ENCODE measurements around the gene PLCG2. TPM values are rescaled to one million over a fixed set of nuclear protein-coding genes. Genes with fewer than 3 reads are reported as not detected.

PLCG2 gene
- polyA plus RNA-seq, 3 donors from 2014 or later, result 24.4 to 91.6 (median 46.4) TPM

DNA sequence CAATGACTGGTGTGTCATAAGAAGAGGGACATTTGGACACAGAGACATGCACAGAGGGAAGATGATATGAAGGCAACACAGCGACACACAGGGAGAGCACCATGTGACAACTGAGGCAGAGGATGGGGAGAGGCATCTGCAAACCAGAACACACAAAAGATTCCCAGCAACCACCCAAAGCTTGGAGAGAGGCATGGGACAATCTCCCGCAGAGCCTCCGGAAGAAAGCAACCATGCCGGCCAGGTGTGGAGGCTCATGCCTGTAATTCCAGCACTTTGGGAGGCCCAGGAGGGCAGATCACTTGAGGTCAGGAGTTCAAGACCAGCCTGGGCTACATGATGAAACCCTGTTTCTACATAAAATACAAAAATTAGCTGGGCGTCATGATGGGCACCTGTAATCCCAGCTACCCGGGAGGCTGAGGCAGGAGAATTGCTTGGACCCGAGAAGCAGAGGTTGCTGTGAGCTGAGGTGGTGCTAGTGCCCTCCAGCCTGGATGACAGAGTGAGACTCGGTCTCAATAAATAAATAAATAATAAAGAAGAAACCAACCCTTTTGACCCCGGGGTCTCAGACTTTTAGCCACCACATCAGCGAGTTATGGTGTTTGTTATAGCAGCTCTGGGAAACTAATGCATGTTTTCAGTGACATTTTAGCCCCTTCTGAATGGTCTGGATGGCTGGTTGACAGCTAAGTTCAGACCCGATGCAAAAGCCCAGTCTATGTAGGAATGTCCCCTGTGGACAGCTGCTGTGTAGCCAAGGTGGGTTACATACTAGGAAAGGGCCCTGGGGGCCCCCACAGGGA, 13.8 kb upstream of the PLCG2 start:
- H3K4me3 Mint-ChIP-seq, result no peak overlapping the region
- H3K36me3 Mint-ChIP-seq, result no peaks in the 10 kb centered on the region
- peaks cover 0 to 6% (median 0%) of the 10 kb centered on the region in 3 donors for H3K27me3 Mint-ChIP-seq (ENCODE audit: low read depth in 3 of 3)
- peaks cover 12 to 16% of the 10 kb centered on the region in 2 donors for H3K4me1 Mint-ChIP-seq
- H3K9me3 Mint-ChIP-seq, result no peaks in the 10 kb centered on the region
- DNase-seq, result no peak
- peak overlapping the region in 3 of 6 donors; percentile 2 to 67 (median 62) for H3K27ac Mint-ChIP-seq

DNA sequence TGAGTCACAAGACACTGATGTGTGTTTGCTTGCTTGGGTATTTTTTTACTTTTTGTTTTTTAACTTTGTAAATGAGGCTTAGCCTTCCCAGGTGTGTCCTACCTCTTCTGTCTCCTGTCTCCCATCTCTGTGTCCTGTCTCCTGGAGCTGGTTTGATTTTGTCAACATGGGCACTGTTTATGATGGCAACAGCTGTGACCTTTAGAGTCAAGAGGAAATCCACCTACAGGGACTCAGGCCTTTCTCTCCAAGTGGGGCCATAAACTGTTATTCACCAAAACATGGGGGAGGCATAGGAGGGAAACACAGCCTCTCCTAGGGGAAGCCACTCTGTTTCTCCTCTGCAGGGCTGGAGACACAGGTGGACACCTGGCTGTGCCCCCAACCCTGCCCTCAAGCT, 13.1 kb upstream of the PLCG2 start:
- Mint-ChIP-seq H3K27ac (peak overlapping the region in 1 of 6 donors; percentile 28), H3K36me3 (no peaks in the 10 kb centered on the region), H3K4me3 (no peak overlapping the region), H3K9me3 (no peaks in the 10 kb centered on the region), H3K4me1 (peaks cover 19 to 22% of the 10 kb centered on the region in 2 donors), H3K27me3 (ENCODE audit: low read depth in 3 of 3) (peaks cover 0 to 8% (median under 1%) of the 10 kb centered on the region in 3 donors)
- DNase-seq, result no peak

DNA sequence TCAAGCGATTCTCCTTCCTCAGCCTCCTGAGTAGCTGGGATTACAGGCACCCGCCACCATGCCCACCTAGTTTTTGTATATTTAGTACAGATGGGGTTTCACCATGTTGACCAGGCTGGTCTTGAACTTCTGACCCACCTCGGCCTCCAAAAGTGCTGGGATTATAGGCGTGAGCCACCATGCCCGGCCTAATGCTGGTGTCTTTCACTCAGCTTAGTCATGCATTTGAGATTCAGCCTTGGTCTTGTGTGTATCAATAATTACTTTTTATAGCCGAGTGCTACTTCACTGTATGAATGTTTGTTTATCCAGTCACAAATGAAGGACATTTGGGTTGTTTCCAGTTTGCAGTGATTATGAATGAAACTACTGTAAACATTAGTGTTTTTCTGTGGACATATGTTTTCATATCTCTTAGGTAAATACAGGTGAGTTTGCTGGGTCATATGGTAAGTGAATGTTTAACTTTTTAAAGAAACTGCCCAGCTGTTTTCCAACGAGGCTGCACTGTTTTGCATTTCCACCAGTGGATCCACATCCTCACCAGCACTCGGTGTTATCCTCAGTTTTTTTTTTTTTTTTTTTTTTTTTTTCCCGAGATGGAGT, 11.0 kb upstream of the PLCG2 start:
- H3K4me1 Mint-ChIP-seq, result peaks cover 33 to 35% of the 10 kb centered on the region in 2 donors
- no peak overlapping the region for H3K27ac Mint-ChIP-seq
- H3K4me3 Mint-ChIP-seq, result peak overlapping the region in 1 of 5 donors; percentile 21
- no peaks in the 10 kb centered on the region for H3K36me3 Mint-ChIP-seq
- DNase-seq, result no peak
- H3K9me3 Mint-ChIP-seq, result no peaks in the 10 kb centered on the region
- peaks cover 0 to 11% (median 4%) of the 10 kb centered on the region in 3 donors for H3K27me3 Mint-ChIP-seq (ENCODE audit: low read depth in 3 of 3)

DNA sequence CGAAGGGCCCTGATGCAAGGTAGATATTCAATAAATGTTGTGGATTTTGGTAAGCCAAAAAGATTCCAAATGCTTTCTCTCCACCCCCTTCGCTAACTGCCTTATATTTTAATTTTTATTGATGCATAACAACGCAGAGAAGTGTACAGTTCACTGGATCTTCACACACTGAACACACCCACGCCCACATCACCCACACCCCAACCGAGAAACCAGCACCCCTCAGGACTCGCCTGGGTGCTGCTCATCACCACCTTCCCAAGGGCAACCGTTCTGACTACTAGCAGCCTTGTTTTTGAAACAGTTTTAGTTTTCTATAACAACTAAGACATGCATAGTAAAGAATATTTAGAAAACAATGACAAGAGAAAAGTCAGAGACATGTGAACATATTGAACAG, 9.1 kb upstream of the PLCG2 start:
- H3K27ac Mint-ChIP-seq, result peak overlapping the region; percentile 87 to 97 (median 88)
- H3K27me3 Mint-ChIP-seq (ENCODE audit: low read depth in 3 of 3), result peaks cover 0 to 11% (median 4%) of the 10 kb centered on the region in 3 donors
- no peaks in the 10 kb centered on the region for H3K9me3 Mint-ChIP-seq
- H3K4me1 Mint-ChIP-seq, result peaks cover 38 to 44% of the 10 kb centered on the region in 2 donors
- peak overlapping the region; percentile 69 to 77 (median 73) for H3K4me3 Mint-ChIP-seq
- H3K36me3 Mint-ChIP-seq, result no peaks in the 10 kb centered on the region
- peak; percentile 49 to 59 (median 55) for DNase-seq

DNA sequence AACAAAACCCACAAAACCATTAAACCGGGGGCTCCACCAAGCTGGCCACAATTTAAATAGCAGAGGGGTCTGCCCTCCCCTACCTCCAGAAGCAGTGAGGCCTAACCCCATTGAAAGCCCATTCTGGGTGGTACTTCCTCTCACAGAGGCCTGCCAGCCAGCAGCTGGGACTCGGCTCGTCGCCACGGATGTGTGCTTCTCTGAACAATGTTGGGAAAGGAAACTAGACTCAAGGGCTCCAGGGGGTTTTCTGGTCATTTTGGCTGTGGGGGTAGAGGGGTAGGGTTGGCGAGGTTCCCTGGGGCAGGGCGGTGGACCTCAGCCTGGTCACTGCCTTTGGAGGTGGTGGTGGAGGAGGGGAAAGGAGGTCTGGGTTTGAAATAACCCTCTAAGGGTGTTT, 4.7 kb upstream of the PLCG2 start:
- Mint-ChIP-seq H3K27ac (peak overlapping the region in 5 of 6 donors; percentile 45 to 81 (median 78)), H3K9me3 (no peaks in the 10 kb centered on the region), H3K27me3 (ENCODE audit: low read depth in 3 of 3) (peaks cover 7 to 15% (median 11%) of the 10 kb centered on the region in 3 donors), H3K4me1 (peaks cover 38 to 50% of the 10 kb centered on the region in 2 donors), H3K36me3 (no peaks in the 10 kb centered on the region), H3K4me3 (peak overlapping the region in 2 of 5 donors; percentile 17 to 18)
- no peak for DNase-seq

DNA sequence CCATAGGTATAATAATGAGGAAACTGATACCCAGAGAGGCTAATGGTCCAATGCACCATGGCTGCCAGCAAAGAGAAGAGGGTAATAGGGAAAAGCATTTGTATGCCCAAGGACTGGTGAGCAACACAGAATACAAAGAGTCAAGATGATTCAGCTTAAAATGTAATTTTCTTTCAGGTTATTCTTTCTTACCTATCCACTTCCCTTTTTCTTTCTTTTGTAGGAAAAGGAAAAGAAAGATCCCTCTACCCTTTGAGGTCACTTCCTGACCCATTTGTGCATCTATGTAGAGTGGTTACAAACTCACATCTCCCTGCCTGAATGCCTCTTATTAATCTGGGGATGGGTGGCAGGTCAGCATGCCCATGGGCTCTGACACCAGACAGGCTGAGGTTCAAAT, 3.5 kb upstream of the PLCG2 start:
- no peaks in the 10 kb centered on the region for H3K9me3 Mint-ChIP-seq
- H3K36me3 Mint-ChIP-seq, result no peaks in the 10 kb centered on the region
- peaks cover 39 to 49% of the 10 kb centered on the region in 2 donors for H3K4me1 Mint-ChIP-seq
- no peak overlapping the region for H3K4me3 Mint-ChIP-seq
- peak overlapping the region in 3 of 6 donors; percentile 42 to 74 (median 53) for H3K27ac Mint-ChIP-seq
- DNase-seq, result no peak
- peaks cover 13 to 16% (median 16%) of the 10 kb centered on the region in 3 donors for H3K27me3 Mint-ChIP-seq (ENCODE audit: low read depth in 3 of 3)

DNA sequence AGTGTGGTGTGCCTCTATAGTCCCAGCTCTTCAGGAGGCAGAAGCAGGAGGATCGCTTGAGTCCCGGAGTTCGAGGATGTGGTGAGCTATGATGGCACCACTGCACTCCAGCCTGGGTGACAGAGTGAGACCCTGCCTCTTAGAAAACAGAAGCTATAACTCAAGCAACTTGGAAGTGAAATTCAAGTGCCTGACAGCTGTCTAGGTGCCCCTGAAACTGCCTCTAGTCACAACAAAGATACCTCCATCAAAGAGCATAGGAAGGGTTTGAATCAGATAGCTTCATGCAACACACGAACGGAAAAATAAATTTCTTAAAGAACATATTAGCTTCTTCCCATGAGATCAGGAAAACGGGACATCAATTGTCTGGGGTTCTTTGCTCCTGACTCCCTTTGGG, 860 bp upstream of the PLCG2 start:
- DNase-seq, result no peak
- Mint-ChIP-seq H3K27ac (peak overlapping the region; percentile 65 to 80 (median 78)), H3K4me3 (peak overlapping the region; percentile 86 to 90 (median 88)), H3K9me3 (no peaks in the 10 kb centered on the region), H3K4me1 (peaks cover 42 to 57% of the 10 kb centered on the region in 2 donors), H3K36me3 (no peaks in the 10 kb centered on the region), H3K27me3 (ENCODE audit: low read depth in 3 of 3) (peaks cover 9 to 16% (median 13%) of the 10 kb centered on the region in 3 donors)

DNA sequence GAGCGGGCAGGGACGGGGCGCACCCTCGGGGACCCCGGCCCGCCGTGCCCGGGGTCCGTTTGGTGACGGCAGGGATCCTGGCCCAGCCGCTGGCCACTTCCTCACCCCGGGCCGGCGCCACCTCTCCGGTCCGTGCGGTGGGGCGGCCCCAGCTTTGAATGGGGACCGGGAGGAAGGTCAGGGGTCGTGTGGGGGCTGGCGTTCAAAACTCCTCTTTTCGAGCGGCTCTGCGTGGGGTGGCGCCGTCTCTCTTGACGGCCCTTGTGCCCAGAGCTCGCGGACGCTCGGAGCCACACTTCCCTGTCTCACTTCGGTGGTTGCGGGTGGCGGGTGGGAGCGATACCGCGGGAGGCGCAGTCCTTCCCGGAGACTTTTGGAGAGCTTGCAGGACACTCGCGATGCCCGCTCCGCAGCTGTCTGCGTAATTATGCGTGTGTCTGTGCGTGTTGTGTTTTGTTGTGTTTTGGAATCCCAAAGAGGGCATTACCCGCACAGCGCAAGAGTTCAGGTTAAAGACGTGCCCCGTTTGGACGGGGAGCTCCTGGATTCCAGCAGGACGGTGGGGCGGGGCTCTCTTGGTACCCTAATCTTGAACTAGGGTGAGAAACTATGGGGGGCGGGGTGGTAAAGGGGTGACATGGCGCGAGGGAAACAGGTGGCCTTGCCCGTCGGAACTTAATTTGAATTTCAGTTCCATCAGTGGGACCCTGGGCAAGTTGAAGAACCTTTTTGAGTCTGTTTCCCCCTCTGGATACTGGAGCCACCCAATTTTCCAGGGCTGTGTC, 637 bp downstream of the PLCG2 start:
- H3K27ac Mint-ChIP-seq, result peak overlapping the region; percentile 83 to 96 (median 95)
- peaks cover 9 to 18% (median 13%) of the 10 kb centered on the region in 3 donors for H3K27me3 Mint-ChIP-seq (ENCODE audit: low read depth in 3 of 3)
- H3K4me1 Mint-ChIP-seq, result peaks cover 53 to 66% of the 10 kb centered on the region in 2 donors
- H3K4me3 Mint-ChIP-seq, result peak overlapping the region; percentile 96 to 98 (median 98)
- H3K9me3 Mint-ChIP-seq, result no peaks in the 10 kb centered on the region
- H3K36me3 Mint-ChIP-seq, result no peaks in the 10 kb centered on the region
- DNase-seq, result peak; percentile 48 to 59 (median 55)

DNA sequence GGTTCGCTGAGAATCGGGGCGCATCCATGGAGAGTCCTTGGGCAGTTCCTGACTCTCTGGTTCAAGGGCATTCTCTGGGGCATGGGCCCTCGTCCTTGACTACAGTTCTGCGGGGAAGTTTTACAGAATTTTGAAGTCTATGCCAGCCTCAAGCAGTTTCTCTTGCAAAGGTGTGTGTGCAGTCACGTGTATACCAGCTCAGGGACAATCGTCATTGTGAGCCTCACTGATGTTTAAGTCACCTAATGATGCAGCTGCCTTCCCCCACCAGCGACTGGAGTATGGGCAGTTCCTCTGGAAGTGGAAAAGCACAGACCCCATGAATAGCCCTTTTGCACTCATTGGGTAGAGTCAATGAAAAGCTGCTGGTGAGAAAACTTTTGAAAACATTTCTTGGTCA, 1.3 kb downstream of the PLCG2 start:
- Mint-ChIP-seq H3K36me3 (no peaks in the 10 kb centered on the region), H3K27ac (peak overlapping the region; percentile 83 to 96 (median 95)), H3K9me3 (no peaks in the 10 kb centered on the region), H3K4me3 (peak overlapping the region; percentile 96 to 98 (median 98)), H3K27me3 (ENCODE audit: low read depth in 3 of 3) (peaks cover 9 to 18% (median 13%) of the 10 kb centered on the region in 3 donors), H3K4me1 (peaks cover 59 to 66% of the 10 kb centered on the region in 2 donors)
- no peak for DNase-seq

DNA sequence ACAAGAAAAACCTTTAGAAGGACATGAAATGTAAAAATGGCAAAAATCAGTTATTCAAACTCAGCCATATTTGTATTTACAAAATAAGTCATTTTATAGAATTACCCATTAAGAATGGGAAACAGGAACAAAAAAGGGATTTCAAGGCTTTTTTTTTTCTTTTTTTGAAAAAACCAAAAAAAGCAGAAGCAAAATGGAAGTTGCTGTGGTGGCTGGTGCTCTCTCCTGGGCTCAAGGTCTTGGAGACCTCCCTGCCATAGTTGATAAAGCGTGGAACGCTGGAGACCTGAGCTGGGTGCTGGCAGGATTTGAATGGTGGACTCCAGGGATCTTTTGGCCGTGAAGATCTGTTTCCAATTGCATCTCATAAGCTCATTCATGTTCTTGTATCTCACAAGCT, 3.1 kb downstream of the PLCG2 start:
- Mint-ChIP-seq H3K27ac (peak overlapping the region in 4 of 6 donors; percentile 30 to 36 (median 33)), H3K9me3 (no peaks in the 10 kb centered on the region), H3K4me1 (peaks cover 74 to 85% of the 10 kb centered on the region in 2 donors), H3K36me3 (peaks cover 0 to 9% (median 3%) of the 10 kb centered on the region in 3 donors), H3K4me3 (peak overlapping the region in 3 of 5 donors; percentile 13 to 41 (median 35)), H3K27me3 (ENCODE audit: low read depth in 3 of 3) (peaks cover 9 to 15% (median 11%) of the 10 kb centered on the region in 3 donors)
- DNase-seq, result no peak

DNA sequence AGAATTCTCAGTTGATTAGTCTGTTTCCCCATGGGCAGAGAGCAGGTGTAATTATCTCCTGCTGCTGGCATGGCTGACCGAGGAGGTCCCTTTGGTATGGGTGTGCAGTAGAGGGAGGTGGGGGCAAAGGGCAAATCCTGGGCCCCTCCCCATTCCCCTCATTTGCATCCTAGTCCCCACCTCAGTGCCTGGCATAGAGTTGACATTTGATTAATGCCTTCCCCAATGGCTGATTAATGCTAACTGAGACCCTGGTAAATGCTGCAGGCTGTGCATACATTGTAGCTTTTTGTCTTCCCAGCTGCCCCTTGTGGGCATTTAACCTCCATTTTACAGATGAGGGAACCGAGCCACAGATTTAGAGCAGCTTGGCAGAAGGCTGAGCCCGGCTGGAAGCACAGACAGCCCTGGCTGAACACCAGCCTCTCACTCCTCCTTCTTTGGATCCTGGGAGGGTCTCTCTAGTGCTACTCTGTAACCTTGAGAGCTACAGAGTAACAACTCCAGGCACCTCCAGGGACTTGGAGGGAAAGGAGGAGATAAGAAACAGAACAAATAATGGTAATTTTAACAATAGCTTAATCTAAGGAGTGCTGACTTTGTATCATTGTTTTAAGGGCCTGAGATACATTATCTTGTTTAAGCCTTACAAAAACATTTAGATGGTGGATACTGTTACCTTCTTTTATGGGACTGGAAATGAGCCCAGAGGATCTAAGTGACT, 5.1 kb downstream of the PLCG2 start:
- peak overlapping the region; percentile 24 to 82 (median 68) for H3K27ac Mint-ChIP-seq
- H3K4me3 Mint-ChIP-seq, result peak overlapping the region in 4 of 5 donors; percentile 1 to 57 (median 14)
- peaks cover 6 to 11% (median 7%) of the 10 kb centered on the region in 3 donors for H3K27me3 Mint-ChIP-seq (ENCODE audit: low read depth in 3 of 3)
- H3K4me1 Mint-ChIP-seq, result peaks cover 76 to 94% of the 10 kb centered on the region in 2 donors
- H3K36me3 Mint-ChIP-seq, result peaks cover 3 to 17% (median 7%) of the 10 kb centered on the region in 3 donors
- no peaks in the 10 kb centered on the region for H3K9me3 Mint-ChIP-seq
- DNase-seq, result no peak

DNA sequence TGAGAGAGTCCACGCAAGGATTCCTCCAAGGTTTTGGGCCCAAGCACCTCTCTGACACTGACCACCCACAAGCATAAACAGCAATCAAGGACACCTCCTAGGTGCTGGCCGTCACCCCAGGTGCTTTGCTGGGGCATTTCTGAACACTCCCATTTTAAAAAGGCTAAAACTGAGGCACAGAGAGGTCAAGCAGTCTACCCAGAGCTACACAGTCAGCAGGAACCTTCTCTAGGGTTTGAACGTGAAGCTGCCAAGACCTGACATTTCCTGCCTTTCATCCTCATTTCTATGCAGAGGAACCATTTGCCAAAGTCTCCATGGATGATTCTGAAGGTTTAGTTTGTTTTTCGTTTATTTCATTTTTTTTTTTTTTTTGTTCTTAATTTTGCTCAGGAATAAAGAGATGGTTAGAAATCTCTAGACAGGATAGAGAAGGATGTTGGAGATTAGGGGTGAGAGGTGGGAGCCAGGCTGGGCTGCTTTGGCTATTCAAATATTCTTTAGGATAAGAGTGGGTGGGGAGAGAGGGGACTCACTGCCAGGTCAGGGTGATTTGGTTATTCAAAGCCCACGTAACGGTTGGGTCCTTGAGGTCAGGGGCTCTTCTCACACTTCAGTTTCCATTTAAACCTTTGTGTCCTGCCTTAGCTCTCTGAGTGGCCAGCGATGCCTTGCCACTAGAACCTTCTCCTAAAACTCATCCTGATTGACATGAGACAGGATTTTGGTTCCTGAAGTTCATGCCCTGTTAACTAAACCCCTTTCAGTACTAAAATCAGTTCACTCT, 6.2 kb downstream of the PLCG2 start:
- H3K36me3 Mint-ChIP-seq, result peaks cover 3 to 22% (median 7%) of the 10 kb centered on the region in 3 donors
- peaks cover 1 to 4% (median 1%) of the 10 kb centered on the region in 3 donors for H3K27me3 Mint-ChIP-seq (ENCODE audit: low read depth in 3 of 3)

More for the DNA sequence above, 6.2 kb downstream of the PLCG2 start:
- H3K9me3 Mint-ChIP-seq, result no peaks in the 10 kb centered on the region
- peaks cover 79 to 97% of the 10 kb centered on the region in 2 donors for H3K4me1 Mint-ChIP-seq
- H3K27ac Mint-ChIP-seq, result peak overlapping the region; percentile 32 to 82 (median 76)
- no peak for DNase-seq
- no peak overlapping the region for H3K4me3 Mint-ChIP-seq
